Measurements from ENCODE around the gene R3HDM4. TPM values are rescaled to one million over a fixed set of nuclear protein-coding genes. Genes with fewer than 3 reads are reported as not detected.

R3HDM4 gene
- total and polyA plus RNA-seq, 11 donors = 17.1 to 47.1 (median 24.2) TPM

DNA sequence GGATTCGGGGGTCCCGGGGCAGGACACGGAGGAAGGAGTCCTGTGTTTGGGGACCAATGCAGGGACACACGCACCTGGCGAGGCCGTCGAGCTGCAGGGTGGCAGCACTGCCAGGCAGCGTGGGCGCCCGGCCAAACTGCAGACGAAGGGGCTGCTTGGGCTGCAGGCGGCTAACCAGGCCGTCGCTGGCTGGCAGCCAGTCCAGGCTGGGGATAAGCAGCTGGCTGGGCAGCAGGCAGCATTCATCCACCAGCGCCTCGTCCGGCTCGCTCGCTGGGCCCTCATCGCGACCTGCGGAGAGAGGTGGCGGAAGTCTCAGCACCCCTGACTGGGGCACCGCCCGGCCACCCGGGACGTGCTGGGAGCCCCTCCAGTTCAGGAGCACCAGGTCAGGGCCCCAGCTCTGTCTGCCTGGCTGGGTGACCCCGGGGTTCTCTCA, 42.0 kb downstream of the R3HDM4 start:
- Histone ChIP-seq H3K4me1 (peaks cover 0 to 28% (median 8%) of the 10 kb centered on the region in 12 donors), H3K36me3 (peaks cover 0 to 62% (median 38%) of the 10 kb centered on the region in 9 donors), H3K9me3 (no peaks in the 10 kb centered on the region), H3K27me3 (no peaks in the 10 kb centered on the region), H3K4me3 (no peak overlapping the region), H3K27ac (peak overlapping the region in 3 of 12 donors; percentile 48 to 66 (median 63))
- TF ChIP-seq, protein P1, sequence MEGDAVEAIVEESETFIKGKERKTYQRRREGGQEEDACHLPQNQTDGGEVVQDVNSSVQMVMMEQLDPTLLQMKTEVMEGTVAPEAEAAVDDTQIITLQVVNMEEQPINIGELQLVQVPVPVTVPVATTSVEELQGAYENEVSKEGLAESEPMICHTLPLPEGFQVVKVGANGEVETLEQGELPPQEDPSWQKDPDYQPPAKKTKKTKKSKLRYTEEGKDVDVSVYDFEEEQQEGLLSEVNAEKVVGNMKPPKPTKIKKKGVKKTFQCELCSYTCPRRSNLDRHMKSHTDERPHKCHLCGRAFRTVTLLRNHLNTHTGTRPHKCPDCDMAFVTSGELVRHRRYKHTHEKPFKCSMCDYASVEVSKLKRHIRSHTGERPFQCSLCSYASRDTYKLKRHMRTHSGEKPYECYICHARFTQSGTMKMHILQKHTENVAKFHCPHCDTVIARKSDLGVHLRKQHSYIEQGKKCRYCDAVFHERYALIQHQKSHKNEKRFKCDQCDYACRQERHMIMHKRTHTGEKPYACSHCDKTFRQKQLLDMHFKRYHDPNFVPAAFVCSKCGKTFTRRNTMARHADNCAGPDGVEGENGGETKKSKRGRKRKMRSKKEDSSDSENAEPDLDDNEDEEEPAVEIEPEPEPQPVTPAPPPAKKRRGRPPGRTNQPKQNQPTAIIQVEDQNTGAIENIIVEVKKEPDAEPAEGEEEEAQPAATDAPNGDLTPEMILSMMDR (IDR thresholded peaks at IDR 0.05) = no peak
- TF ChIP-seq POLR2A (IDR thresholded peaks at IDR 0.05) = no peak
- WGBS, 4 donors = 52 to 75% (median 59%) methylated on average over 15 to 28 of the region's 28 CpGs
- ATAC-seq (peak in 3 of 4 donors; percentile 23 to 70 (median 52)), DNase-seq (peak; percentile 77 to 89 (median 84))
- intact Hi-C loops (cut with DNase I) = loop anchor here in 1 of 10 donors (5.0 kb wide), 1 partner anchor 41 kb away; the partner anchor contains the start of gene R3HDM4

DNA sequence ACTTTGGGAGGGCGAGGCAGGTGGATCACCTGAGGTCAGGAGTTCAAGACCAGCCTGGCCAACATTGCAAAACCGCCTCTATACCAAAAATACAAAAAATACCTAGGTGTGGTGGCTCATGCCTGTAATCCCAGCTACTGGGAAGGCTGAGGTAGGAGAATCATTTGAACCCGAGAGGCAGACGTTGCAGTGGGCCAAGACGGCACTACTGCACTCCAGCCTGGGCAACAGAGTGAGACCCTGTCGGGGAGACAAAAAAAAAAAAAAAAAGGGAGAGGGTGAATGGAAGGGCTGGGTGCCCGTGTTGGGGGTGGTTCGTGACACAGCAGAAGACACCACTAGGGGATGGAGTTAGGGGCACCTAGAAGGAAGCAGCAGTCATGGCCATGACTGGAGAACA, 42.7 kb downstream of the R3HDM4 start:
- WGBS, 4 donors = 91 to 93% (median 92%) methylated on average over 8 of the region's 8 CpGs
- TF ChIP-seq POLR2A (IDR thresholded peaks at IDR 0.05) = no peak
- TF ChIP-seq, protein P1 (IDR thresholded peaks at IDR 0.05) = no peak
- Histone ChIP-seq H3K4me3 (no peak overlapping the region), H3K36me3 (peaks cover 0 to 56% (median 31%) of the 10 kb centered on the region in 9 donors), H3K9me3 (no peaks in the 10 kb centered on the region), H3K27ac (peak overlapping the region in 4 of 12 donors; percentile 19 to 85 (median 44)), H3K27me3 (no peaks in the 10 kb centered on the region), H3K4me1 (peaks cover 0 to 28% (median 8%) of the 10 kb centered on the region in 12 donors)
- DNase-seq (no peak), ATAC-seq (no peak)
- intact Hi-C loops (cut with DNase I) = loop anchor here in 1 of 10 donors (5.0 kb wide), 1 partner anchor 42 kb away; the partner anchor contains the start of gene R3HDM4

DNA sequence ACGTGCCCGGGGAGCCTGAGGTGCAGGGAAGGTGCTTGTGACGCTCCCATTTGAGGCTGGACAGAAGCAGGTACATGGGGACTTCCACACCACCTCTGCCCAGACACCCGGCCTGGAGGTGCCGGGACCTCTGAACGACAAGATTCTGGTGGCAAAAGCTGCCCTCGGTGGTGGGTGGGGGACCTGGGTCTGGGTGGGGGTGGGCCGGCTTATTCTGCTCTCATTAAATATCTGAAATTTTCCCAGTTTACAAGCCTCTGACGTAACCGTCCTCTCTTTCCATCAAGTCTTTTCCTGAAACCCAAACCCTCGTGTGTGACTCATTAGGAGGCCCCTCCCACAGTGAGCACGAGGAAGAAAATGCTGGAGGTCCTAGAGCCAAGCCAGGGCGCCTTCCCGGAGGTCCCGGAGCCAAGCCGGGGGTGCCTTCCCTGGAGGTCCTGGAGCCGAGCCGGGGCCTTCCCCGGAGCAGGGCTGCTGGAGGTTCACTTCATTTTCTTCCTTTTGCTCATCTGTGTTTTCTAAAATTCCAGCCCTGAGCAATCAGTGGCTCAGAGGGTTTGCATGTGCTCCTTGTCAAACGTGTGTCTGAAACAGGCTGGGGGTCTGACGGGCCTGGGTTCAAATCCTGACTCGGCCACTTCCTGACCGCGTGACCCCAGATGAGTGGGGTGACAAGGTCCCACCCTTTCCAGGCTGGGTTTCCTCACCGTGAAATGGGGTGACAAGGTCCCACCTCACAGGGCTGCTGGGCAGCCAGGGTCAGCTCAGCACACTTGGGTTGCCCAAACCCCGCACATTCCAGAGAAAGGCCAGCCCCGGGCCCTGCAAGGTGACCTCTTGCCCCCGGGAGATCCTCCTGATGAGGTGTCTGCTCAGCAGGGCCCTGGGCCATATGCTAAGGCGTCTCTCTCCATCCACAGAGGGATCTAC, 43.5 kb downstream of the R3HDM4 start:
- ATAC-seq (peak in 3 of 4 donors; percentile 14 to 68 (median 58)), DNase-seq (peak in 4 of 5 donors; percentile 66 to 78 (median 70))
- TF ChIP-seq, protein P1 (IDR thresholded peaks at IDR 0.05) = no peak
- no peak for TF ChIP-seq POLR2A (IDR thresholded peaks at IDR 0.05)
- intact Hi-C loops (cut with DNase I) = loop anchor here in 5 of 10 donors (5.0 to 10.0 kb wide), 5 partner anchors 43 to 115 kb away; partner anchors contain the start of genes KISS1R (in 3 of the 5), WDR18 (in 2 of the 5) and R3HDM4 (in 1 of the 5)
- H3K9me3 ChIP-seq = no peaks in the 10 kb centered on the region
- H3K36me3 ChIP-seq = peaks cover 0 to 48% (median 24%) of the 10 kb centered on the region in 9 donors
- H3K27me3 ChIP-seq = no peaks in the 10 kb centered on the region
- peaks cover 0 to 28% (median 8%) of the 10 kb centered on the region in 12 donors for H3K4me1 ChIP-seq
- H3K27ac ChIP-seq = peak overlapping the region in 9 of 12 donors; percentile 19 to 85 (median 60)
- 77 to 82% (median 82%) methylated on average over 24 to 29 of the region's 29 CpGs for WGBS, 4 donors
- H3K4me3 ChIP-seq = no peak overlapping the region

Measured in heart left ventricle (tissue), 16 donors.